CD4-positive, alpha-beta T cell treated with Interleukin-12 subunit alpha and Interleukin-12 subunit beta, for 1 hour (primary cell): ENCODE data around the gene IL22RA1.

Experiments used
- DNase-seq: peaks from one replicate; pipeline ENCODE4 v3.0.0-alpha.2; 2020

Gene IL22RA1

DNA sequence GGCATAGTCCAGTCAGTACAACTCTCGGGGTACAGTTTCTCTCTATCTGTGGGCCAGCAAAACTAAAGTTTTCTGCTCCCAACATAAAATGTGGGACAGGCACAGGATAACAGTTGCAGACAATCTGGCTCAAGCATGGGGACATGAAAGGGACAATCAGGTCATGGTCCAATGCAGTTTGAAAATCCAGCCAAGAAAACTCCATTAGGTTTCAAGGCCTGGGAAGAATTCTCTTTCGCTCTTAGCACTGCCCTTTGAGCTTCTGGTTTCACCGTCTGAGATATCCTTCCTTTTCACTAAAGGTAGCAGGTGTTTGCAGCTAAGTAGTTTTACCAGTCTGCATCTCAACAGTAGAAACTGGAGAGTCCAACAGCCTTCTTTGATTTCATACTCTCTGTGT is 21.1 kb upstream of the IL22RA1 start:
- no peak for DNase-seq

- DNase-seq, result no peak
These were observed 19.3 kb upstream of the IL22RA1 start for GRCh38 chr1:24162201-24162600.

- DNase-seq, result no peak
These were observed 18.3 kb upstream of the IL22RA1 start for GRCh38 chr1:24161270-24161669.

- DNase-seq, result no peak
These were observed 16.4 kb upstream of the IL22RA1 start for GRCh38 chr1:24159366-24159765.

GRCh38 chr1:24157918-24158481 is 15.1 kb upstream of the IL22RA1 start:
- DNase-seq, result no peak

DNA sequence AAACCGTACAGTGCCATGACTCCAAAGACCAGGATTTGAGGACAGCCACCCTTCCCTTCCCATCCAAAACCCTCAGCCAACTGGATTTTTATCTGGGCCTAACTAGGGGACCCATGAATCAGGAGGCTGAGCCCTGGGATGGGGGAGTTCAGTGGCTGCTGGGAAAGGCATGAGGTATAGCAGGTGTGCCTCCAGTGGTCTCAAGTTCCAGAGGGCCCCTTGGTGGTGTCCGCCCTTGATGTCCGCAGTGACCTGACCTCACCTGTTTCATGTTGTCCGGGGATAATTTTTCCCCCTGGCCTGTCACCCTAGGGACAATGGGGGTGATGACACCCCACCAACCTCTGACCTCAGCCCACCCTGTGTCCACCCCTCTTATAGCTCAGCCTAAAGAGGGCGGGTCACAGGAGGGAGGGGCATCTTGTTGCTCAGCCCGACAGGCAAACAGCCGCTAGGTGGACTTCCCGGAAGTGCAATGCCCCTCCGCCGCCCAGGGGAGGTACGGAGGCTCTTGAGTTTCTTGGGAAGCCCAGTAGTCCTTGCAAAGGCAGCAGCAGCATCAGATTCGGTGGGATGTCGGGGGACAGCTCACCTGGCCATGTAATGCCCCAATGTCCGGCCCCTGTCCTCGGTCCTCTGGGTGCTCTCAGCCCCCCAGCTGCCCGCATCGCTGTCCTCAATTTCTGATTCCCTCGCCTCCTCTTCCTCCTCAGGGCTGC is 13.8 kb upstream of the IL22RA1 start:
- no peak for DNase-seq

DNA sequence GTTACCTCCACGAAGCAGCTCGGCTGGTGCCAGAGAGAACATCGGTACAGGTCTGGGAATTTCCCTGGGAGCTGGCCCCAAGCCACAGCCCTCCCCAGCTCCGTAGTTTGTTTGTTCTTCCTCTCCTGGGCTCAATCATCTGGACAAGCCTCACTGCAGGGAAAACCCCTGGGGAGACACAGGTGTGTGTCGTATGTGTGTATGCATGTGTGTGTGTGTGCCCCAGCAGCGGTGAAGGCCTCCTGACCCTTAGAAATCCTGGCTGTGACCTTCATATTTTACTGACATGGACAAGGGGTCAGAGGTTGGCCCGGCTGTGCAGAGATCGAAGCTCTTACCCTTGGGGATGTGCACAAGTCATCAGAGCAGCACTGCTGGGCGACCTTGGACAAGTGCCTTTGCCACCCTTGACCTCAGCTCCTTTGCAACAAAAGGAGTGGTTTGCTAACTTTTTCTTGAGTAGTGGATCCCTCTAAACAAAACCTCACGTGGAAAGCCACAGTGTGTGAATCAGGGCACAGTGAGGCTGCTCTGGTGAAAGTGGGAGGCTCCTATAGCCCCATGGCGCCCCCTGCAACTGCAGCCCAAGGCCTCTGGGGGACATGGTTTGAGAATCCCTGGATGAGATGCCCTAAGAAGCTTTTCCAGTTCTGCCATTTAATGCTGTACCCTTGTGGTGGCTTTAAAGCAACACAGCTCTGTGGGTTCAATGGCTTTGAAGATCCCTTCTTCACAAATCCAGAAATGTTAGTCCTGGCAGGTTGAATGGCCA is 12.3 kb upstream of the IL22RA1 start:
- DNase-seq, result no peak

GRCh38 chr1:24154215-24154614 is 11.3 kb upstream of the IL22RA1 start:
- no peak for DNase-seq

- DNase-seq, result no peak
These were observed 9.9 kb upstream of the IL22RA1 start for GRCh38 chr1:24152631-24153494.

DNA sequence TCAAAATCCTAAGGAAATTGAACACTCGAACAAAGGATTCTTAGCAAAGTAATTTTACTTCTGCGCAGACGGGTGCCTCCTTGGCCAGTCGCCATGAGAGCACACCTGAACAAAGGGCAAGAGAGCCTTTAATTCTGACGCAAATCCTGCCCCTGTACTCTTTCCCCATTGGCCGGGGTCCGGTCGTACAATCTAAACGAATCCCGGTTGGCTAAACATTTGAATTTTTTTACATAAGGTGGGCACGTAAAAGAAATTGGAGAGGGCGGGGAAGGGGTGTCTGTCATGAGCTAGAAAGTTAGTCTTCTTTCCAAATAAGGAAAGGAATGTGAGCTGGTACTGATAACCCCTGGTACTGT is 8.2 kb upstream of the IL22RA1 start:
- DNase-seq, result no peak

DNA sequence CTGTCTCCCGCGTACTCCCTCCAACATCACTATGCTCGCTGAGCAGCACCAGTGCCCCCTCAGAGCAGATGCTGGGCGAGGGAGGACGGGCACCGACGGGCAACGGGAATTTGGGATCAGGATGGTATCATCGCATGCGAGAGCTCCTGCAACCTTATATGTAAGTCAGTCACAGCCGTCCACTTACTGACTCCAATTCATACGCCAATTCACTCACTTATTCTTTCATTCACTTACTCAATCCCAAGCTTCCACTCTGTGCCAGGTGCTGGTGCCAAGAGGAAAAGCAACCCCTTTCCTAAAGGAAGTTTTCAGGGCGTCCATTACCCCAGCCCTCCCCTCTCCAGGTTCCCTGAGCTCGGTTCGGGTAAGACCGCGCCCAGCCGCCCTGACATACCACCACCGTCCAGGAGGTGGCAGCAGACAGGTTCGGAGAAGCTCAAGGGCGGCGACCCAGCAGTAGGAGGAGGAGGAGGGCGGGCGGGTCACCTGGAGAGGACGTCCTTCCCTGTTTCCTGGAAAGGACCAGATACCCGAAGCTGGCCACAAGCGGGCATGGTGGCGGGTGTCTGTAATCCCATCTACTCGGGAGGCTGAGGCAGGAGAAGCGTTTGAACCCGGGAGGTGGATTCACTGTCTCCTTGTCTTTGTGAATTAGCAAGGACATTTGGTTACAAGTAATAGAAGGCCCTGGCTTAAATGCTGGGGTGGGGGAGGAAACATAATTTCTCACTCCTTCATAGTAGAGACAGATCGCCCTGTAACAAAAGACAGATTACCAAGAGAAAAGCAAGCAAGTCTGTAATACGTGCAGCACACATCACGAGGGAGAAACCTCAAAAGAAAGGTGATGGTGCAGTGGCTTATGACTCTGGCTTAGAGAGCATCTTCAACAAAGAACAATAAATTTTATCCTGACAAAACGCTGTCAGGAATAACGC is 7.6 kb upstream of the IL22RA1 start:
- peak; percentile 82 for DNase-seq

GRCh38 chr1:24149866-24150233 is 6.9 kb upstream of the IL22RA1 start:
- no peak for DNase-seq

- DNase-seq, result no peak
These were observed 4.9 kb upstream of the IL22RA1 start for GRCh38 chr1:24147816-24148215.

DNA sequence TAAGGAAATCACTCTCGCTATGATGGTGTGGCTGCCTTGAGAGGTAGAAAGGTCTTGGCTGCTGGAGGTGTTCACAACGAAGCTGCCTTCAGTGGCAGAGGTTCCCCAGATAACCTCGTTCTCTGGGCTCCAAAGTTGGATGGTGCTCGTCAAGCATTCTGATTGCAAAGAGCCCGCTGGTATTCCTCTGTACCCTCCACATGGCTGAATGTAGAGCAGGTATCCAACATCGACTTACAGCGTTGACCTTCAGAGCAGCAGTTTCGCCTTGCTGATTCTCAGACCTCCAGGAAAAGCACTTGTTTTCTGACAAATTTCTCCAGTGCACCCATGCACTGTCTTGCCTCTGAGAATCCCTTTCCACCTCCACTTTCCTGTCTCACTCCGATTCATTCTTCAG is 4.3 kb upstream of the IL22RA1 start:
- DNase-seq, result no peak

- no peak for DNase-seq
These were observed 1.5 kb downstream of the IL22RA1 start for GRCh38 chr1:24141311-24141997.

- DNase-seq, result no peak
These were observed 2.2 kb downstream of the IL22RA1 start for GRCh38 chr1:24140741-24141181.

- no peak for DNase-seq
These were observed 3.0 kb downstream of the IL22RA1 start for GRCh38 chr1:24139841-24140425.

GRCh38 chr1:24139222-24139489 is 3.8 kb downstream of the IL22RA1 start:
- no peak for DNase-seq

DNA sequence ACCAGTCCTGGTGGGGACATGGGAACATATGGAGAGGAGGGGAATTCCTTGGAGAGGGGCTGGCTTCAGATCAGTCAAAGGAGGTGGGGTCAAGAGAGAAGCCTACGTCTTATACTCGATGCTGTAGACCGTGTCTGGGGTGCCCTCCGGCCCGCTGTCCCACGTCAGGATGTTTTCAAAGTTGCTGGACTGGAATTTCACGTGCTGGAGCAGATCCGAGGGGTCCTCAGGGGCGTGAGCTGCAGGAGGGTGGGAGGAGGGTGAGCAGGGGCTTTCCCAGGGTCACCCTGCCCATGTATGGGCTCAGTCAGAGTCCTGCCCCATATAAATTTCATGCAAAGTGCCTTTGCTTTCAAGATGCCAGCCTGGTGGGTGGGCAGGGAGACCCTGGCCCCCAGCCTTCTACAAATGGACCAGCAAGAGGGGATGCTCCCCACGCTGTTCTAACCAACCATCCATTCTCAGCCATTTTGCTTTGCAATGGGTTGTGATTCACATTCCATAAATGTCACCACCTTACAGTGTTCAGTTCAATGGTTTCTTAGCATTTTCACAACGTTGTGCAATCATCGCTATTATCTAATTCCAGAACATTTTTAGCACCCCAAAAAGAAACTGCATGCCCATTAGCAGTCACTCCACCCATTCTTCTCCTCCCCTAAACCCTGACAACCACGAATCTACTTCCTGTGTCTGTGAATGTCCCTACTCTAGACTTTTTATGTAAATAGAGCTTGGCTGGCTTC is 4.3 kb downstream of the IL22RA1 start:
- no peak for DNase-seq

DNA sequence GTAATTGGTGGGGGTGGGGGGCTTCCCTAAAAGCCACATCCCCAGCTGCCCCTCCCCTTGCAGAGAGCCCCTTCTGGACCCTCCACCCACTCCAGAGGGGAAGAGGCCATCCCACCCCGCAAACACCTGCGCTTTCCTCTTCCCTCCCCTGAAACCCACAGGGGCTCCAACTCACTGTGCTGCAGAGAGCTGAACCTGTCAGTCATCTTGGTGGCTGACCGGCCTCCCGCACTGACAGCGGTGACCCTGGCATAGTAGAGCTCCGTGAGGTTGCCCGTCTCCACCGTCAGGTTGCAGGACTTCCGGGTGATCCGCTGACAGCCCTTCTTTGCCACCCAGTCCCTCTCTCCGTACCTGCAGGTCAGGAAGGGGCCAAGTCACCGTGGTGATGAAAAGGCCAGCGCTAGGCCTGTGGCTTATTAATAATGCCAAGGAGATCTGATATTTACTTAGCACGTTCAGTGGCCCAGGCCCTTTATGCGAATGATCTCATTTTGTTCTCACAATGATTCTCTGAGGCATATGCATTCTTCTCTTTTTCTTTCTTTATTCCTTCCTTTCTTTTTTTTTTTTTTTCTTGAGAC is 5.9 kb downstream of the IL22RA1 start:
- DNase-seq, result no peak
